Left ventricle myocardium inferior (tissue), 1 donor: ENCODE data around the gene NRP1. TPM values are rescaled to one million over a fixed set of nuclear protein-coding genes. Genes with fewer than 3 reads are reported as not detected.

ENCODE experiments used
- DNase-seq: peaks from one replicate; pipeline ENCODE4 v3.0.0-alpha.2; 2020
- H3K27ac ChIP-seq: fragments of 200-600 bp; replicated peaks from 2 replicates; pipeline ENCODE4 v1.8.0; 2021
- H3K27me3 ChIP-seq: fragments of 200-600 bp; 2 replicates; pipeline ENCODE4 v1.8.0; 2021; ENCODE audit warnings: low read depth
- H3K36me3 ChIP-seq: fragments of 200-600 bp; 2 replicates; pipeline ENCODE4 v1.8.0; 2021
- H3K4me1 ChIP-seq: fragments of 200-600 bp; 2 replicates; pipeline ENCODE4 v1.8.0; 2021
- H3K4me3 ChIP-seq: fragments of 200-600 bp; 2 replicates; pipeline ENCODE4 v1.8.0; 2021; ENCODE audit warnings: mild to moderate bottlenecking, moderate library complexity
- H3K9me3 ChIP-seq: fragments of 200-600 bp; replicated peaks from 2 replicates; pipeline ENCODE4 v1.8.0; 2021
- CTCF ChIP-seq: fragments of 200-600 bp; IDR thresholded peaks from 2 replicates; pipeline ENCODE4 v1.8.0; 2021; ENCODE audit warnings: antibody characterized with exemption, mild to moderate bottlenecking, borderline replicate concordance
- intact Hi-C: fragments of 100-400 bp; cut with micrococcal nuclease; formaldehyde crosslinking; loops from one replicate; pipeline ENCODE4 v1.11.0; 2022
- total RNA-seq: library from RNA; stranded (reverse); fragmentation: NEBNext Ultra II Directional; extraction: Animal tissue kit (Norgen Biotek cat#: 25700); gene quantifications from one replicate; pipeline ENCODE4 v1.2.1, GENCODE V29; 2021
- donor health status: DM: no; HTN: yes; CAD: no; lungs with severe emphysema.

Gene NRP1
- total RNA-seq, 1 donor from 2014 or later: 168 TPM

GRCh38 chr10:33263453-33263852 is 71.0 kb downstream of the NRP1 start:
- H3K9me3 ChIP-seq: no peaks in the 10 kb centered on the region
- no peak overlapping the region for H3K4me3 ChIP-seq

GRCh38 chr10:33262871-33263270 is 71.6 kb downstream of the NRP1 start:
- peak overlapping the region; percentile 64 for H3K27ac ChIP-seq
- no peak for TF ChIP-seq CTCF
- H3K4me3 ChIP-seq: no peak overlapping the region
- peaks cover 80% of the 10 kb centered on the region for H3K4me1 ChIP-seq
- H3K36me3 ChIP-seq: peaks cover 88% of the 10 kb centered on the region
- intact Hi-C loops: no loop called here
- no peak for DNase-seq
- H3K27me3 ChIP-seq: no peaks in the 10 kb centered on the region
- no peaks in the 10 kb centered on the region for H3K9me3 ChIP-seq

More at GRCh38 chr10:33263453-33263852, 71.0 kb downstream of the NRP1 start:
- Histone ChIP-seq H3K27me3 (no peaks in the 10 kb centered on the region), H3K27ac (peak overlapping the region; percentile 64), H3K36me3 (peaks cover 88% of the 10 kb centered on the region), H3K4me1 (peaks cover 81% of the 10 kb centered on the region)
- TF ChIP-seq CTCF: no peak
- intact Hi-C loops: no loop called here
- no peak for DNase-seq

GRCh38 chr10:33260403-33261149 is 73.9 kb downstream of the NRP1 start:
- no peaks in the 10 kb centered on the region for H3K27me3 ChIP-seq
- DNase-seq: no peak
- H3K36me3 ChIP-seq: peaks cover 92% of the 10 kb centered on the region
- H3K27ac ChIP-seq: peak overlapping the region; percentile 42
- intact Hi-C loops: no loop called here
- no peaks in the 10 kb centered on the region for H3K9me3 ChIP-seq
- TF ChIP-seq CTCF: no peak
- H3K4me1 ChIP-seq: peaks cover 80% of the 10 kb centered on the region
- no peak overlapping the region for H3K4me3 ChIP-seq

- no peaks in the 10 kb centered on the region for H3K27me3 ChIP-seq
- no peak for DNase-seq
- peaks cover 96% of the 10 kb centered on the region for H3K36me3 ChIP-seq
- intact Hi-C loops: no loop called here
- H3K4me3 ChIP-seq: no peak overlapping the region
- no peaks in the 10 kb centered on the region for H3K9me3 ChIP-seq
- peak overlapping the region; percentile 83 for H3K27ac ChIP-seq
- no peak for TF ChIP-seq CTCF
- H3K4me1 ChIP-seq: peaks cover 80% of the 10 kb centered on the region
Observed at GRCh38 chr10:33258967-33259366, 75.5 kb downstream of the NRP1 start.

- Histone ChIP-seq H3K27ac (peak overlapping the region; percentile 83), H3K9me3 (no peaks in the 10 kb centered on the region)
- intact Hi-C loops: no loop called here
Observed at GRCh38 chr10:33257439-33258080, 76.9 kb downstream of the NRP1 start.

More at GRCh38 chr10:33257439-33258080, 76.9 kb downstream of the NRP1 start:
- Histone ChIP-seq H3K4me1 (peaks cover 80% of the 10 kb centered on the region), H3K36me3 (peaks cover 96% of the 10 kb centered on the region), H3K4me3 (no peak overlapping the region), H3K27me3 (no peaks in the 10 kb centered on the region)
- TF ChIP-seq CTCF: no peak
- no peak for DNase-seq
